GM13976 (cell line): ENCODE results near the gene EGLN3.

Experiments
- DNase-seq: peaks from one replicate; pipeline ENCODE4 v3.0.0; 2012; ENCODE audit warnings: low spot score
- CTCF ChIP-seq: IDR thresholded peaks from 2 replicates; pipeline ENCODE4 v1.5.1; 2012; ENCODE audit warnings: borderline replicate concordance, mild to moderate bottlenecking; ENCODE audit not compliant: insufficient read depth; ENCODE audit errors: extremely low read depth, missing control alignments, control extremely low read depth
- in situ Hi-C: fragments of 300-500 bp; cut with MboI; formaldehyde crosslinking; loops from one replicate; pipeline ENCODE4 v1.12.0; 2022; ENCODE audit warnings: low sequenced_read_pairs, mixed read lengths, inconsistent platforms; ENCODE audit not compliant: unreplicated experiment

EGLN3 gene

GRCh38 chr14:33891700-33892099, 59.2 kb downstream of the EGLN3 start:
- in situ Hi-C loops, result no loop called here
- no peak for DNase-seq
- TF ChIP-seq CTCF, result no peak

GRCh38 chr14:33884916-33885315, 66.0 kb downstream of the EGLN3 start:
- in situ Hi-C loops, result no loop called here
- DNase-seq, result no peak
- TF ChIP-seq CTCF, result no peak

- no peak for DNase-seq
- in situ Hi-C loops, result no loop called here
- TF ChIP-seq CTCF, result no peak
Measured at GRCh38 chr14:33880330-33880729, 70.5 kb downstream of the EGLN3 start.

GRCh38 chr14:33879684-33880286, 71.1 kb downstream of the EGLN3 start:
- TF ChIP-seq CTCF, result no peak
- no peak for DNase-seq
- in situ Hi-C loops, result no loop called here

- DNase-seq, result no peak
- TF ChIP-seq CTCF, result no peak
- in situ Hi-C loops, result no loop called here
Measured at GRCh38 chr14:33876274-33876673, 74.6 kb downstream of the EGLN3 start.
